ENCODE data around the gene TACR1. TPM values are rescaled to one million over a fixed set of nuclear protein-coding genes. Genes with fewer than 3 reads are reported as not detected.

Gene TACR1
- polyA plus RNA-seq, 1 of the 3 experiments (the other 2 are of a cell fraction) = under 0.01 TPM

GRCh38 chr2:75020476-75020875, 178.8 kb downstream of the TACR1 start:
- Histone ChIP-seq H3K4me3 (ENCODE audit: low read depth in 2 of 2, low read length in 1 of 2) (no peak overlapping the region), H3K36me3 (replicated peaks in 1 of 2; ENCODE audit: control insufficient read depth in 1 of 2, insufficient read depth in 2 of 2, low read length in 1 of 2) (no peaks in the 10 kb centered on the region), H3K4me1 (ENCODE audit: control insufficient read depth in 1 of 2, insufficient read depth in 2 of 2, low read depth in 1 of 2, low read length in 1 of 2) (no peaks in the 10 kb centered on the region), H3K9ac (no peak overlapping the region), H3K4me2 (no peak overlapping the region), H2AFZ (ENCODE audit: low read depth) (no peak overlapping the region), H3K27me3 (ENCODE audit: insufficient read depth) (no peaks in the 10 kb centered on the region), H3K9me2 (no peaks in the 10 kb centered on the region), H3F3A (replicated peaks; ENCODE audit: insufficient read depth) (no peaks in the 10 kb centered on the region), H3K27ac (ENCODE audit: low read depth in 2 of 2, low read length in 1 of 2) (no peak overlapping the region), H4K20me1 (ENCODE audit: insufficient read depth) (no peaks in the 10 kb centered on the region), H3K9me3 (no peaks in the 10 kb centered on the region), H3K79me2 (ENCODE audit: insufficient read depth) (no peaks in the 10 kb centered on the region)
- WGBS (ENCODE audit: low lambda C conversion rate) = 85% methylated on average over 11 of the region's 11 CpGs
- DNase-seq = no peak
- no peak for TF ChIP-seq JUND (IDR thresholded peaks at IDR 0.05)
- TF ChIP-seq FOXM1 (IDR thresholded peaks at IDR 0.05; ENCODE audit: low read depth) = no peak
- no peak for TF ChIP-seq GABPA (IDR thresholded peaks at IDR 0.05; ENCODE audit: low read depth)
- no peak for TF ChIP-seq SIN3A (IDR thresholded peaks at IDR 0.05; ENCODE audit: borderline replicate concordance, low read depth, low read length)
- TF ChIP-seq POLR2AphosphoS5 (IDR thresholded peaks at IDR 0.05; ENCODE audit: low read depth, low read length) = no peak
- no peak for TF ChIP-seq RCOR1 (IDR thresholded peaks at IDR 0.05; ENCODE audit: low read length)
- TF ChIP-seq PBX3 (IDR thresholded peaks at IDR 0.05) = no peak
- TF ChIP-seq YY1 (IDR thresholded peaks at IDR 0.05; ENCODE audit: low read depth) = no peak
- ChIA-PET CTCF (interaction anchor here (2.4 kb wide), 1 partner anchor 9 kb away, joined by 8 read pairs; no protein-coding TSS in a partner anchor), POLR2A (no interaction called here)

GRCh38 chr2:75019790-75020189, 179.5 kb downstream of the TACR1 start:
- POLR2A ChIA-PET = no interaction called here
- no peak for DNase-seq
- H3K27me3 ChIP-seq (ENCODE audit: insufficient read depth) = no peaks in the 10 kb centered on the region
- no peaks in the 10 kb centered on the region for H3K9me3 ChIP-seq
- no peaks in the 10 kb centered on the region for H3K79me2 ChIP-seq (ENCODE audit: insufficient read depth)
- H2AFZ ChIP-seq (ENCODE audit: low read depth) = no peak overlapping the region
- no peak for TF ChIP-seq TAF1 (IDR thresholded peaks at IDR 0.05; ENCODE audit: borderline replicate concordance, low read depth, low read length)
- no peak for TF ChIP-seq RAD21 (IDR thresholded peaks at IDR 0.05; ENCODE audit: low read length)
- no peak for TF ChIP-seq CTCF (IDR thresholded peaks at IDR 0.05)
- no peak for TF ChIP-seq NFIC (IDR thresholded peaks at IDR 0.05; ENCODE audit: borderline replicate concordance)
- TF ChIP-seq REST (IDR thresholded peaks at IDR 0.05; ENCODE audit: low read depth, low read length) = no peak
- no peak for TF ChIP-seq SIN3A (IDR thresholded peaks at IDR 0.05; ENCODE audit: borderline replicate concordance, low read depth, low read length)
- TF ChIP-seq IRF3 (IDR thresholded peaks at IDR 0.05; ENCODE audit: low read depth, low read length) = no peak
- TF ChIP-seq GABPA (IDR thresholded peaks at IDR 0.05; ENCODE audit: low read depth) = no peak
- no peak for TF ChIP-seq YY1 (IDR thresholded peaks at IDR 0.05; ENCODE audit: low read depth)
- TF ChIP-seq GATA2 (CRISPR knock-in tag; IDR thresholded peaks at IDR 0.05) = no peak
- no peak for TF ChIP-seq FOXM1 (IDR thresholded peaks at IDR 0.05; ENCODE audit: low read depth)
- TF ChIP-seq TEAD4 (IDR thresholded peaks at IDR 0.05; ENCODE audit: borderline replicate concordance, insufficient read depth) = no peak
- no peak for TF ChIP-seq CHD2 (IDR thresholded peaks at IDR 0.05; ENCODE audit: low read length, partially characterized antibody)
- 56% methylated on average over 2 of the region's 2 CpGs for WGBS (ENCODE audit: low lambda C conversion rate)
- H4K20me1 ChIP-seq (ENCODE audit: insufficient read depth) = no peaks in the 10 kb centered on the region
- no peak overlapping the region for H3K4me2 ChIP-seq
- no peak overlapping the region for H3K9ac ChIP-seq
- H3K4me1 ChIP-seq (ENCODE audit: control insufficient read depth in 1 of 2, insufficient read depth in 2 of 2, low read depth in 1 of 2, low read length in 1 of 2) = no peaks in the 10 kb centered on the region
- no peaks in the 10 kb centered on the region for H3F3A ChIP-seq (replicated peaks; ENCODE audit: insufficient read depth)
- no peaks in the 10 kb centered on the region for H3K36me3 ChIP-seq (replicated peaks in 1 of 2; ENCODE audit: control insufficient read depth in 1 of 2, insufficient read depth in 2 of 2, low read length in 1 of 2)
- no peaks in the 10 kb centered on the region for H3K9me2 ChIP-seq
- H3K27ac ChIP-seq (ENCODE audit: low read depth in 2 of 2, low read length in 1 of 2) = no peak overlapping the region
- CTCF ChIA-PET = interaction anchor here (0.7 kb wide), 1 partner anchor 306 kb away, joined by 3 read pairs; no protein-coding TSS in a partner anchor
- no peak overlapping the region for H3K4me3 ChIP-seq (ENCODE audit: low read depth in 2 of 2, low read length in 1 of 2)
